Measurements from ENCODE around the gene SLC19A2. TPM values are rescaled to one million over a fixed set of nuclear protein-coding genes. Genes with fewer than 3 reads are reported as not detected.

SLC19A2 gene
- total and polyA plus RNA-seq, 2 of the 8 experiments (the other 6 are each of a cell fraction or from before 2014, with no cell fraction given) = 21.2 to 23.2 TPM

- no peak overlapping the region for H3K23ac ChIP-seq (ENCODE audit: insufficient read length)
- no peak overlapping the region for H4K8ac ChIP-seq (ENCODE audit: extremely low read depth, insufficient read depth, low read length)
- H3K14ac ChIP-seq (ENCODE audit: insufficient read length) = no peak overlapping the region
- H3K9ac ChIP-seq (replicated peaks in 1 of 4; ENCODE audit: extremely low read depth in 1 of 4, low read depth in 3 of 4, low read length in 3 of 4) = no peak overlapping the region
- no peak for TF ChIP-seq CHD1 (IDR thresholded peaks at IDR 0.05; ENCODE audit: low read depth, low read length)
- no peak for TF ChIP-seq RFX5 (IDR thresholded peaks at IDR 0.05; ENCODE audit: borderline replicate concordance, low read depth, low read length)
- no peak for TF ChIP-seq EZH2 (IDR thresholded peaks at IDR 0.05; ENCODE audit: low read depth, low read length, severe bottlenecking)
- TF ChIP-seq CTCF (IDR thresholded peaks at IDR 0.05; ENCODE audit: control extremely low read depth in 1 of 3, insufficient read depth in 1 of 3, low read depth in 1 of 3, low read length in 3 of 3) = no peak
- no peak overlapping the region for H2BK120ac ChIP-seq (replicated peaks; ENCODE audit: low read depth, low read length)
- H2BK12ac ChIP-seq (ENCODE audit: low read depth, low read length) = no peak overlapping the region
- H3K18ac ChIP-seq (ENCODE audit: extremely low read depth, low read length) = no peak overlapping the region
- no peak overlapping the region for H2AK5ac ChIP-seq (ENCODE audit: low read depth, low read length)
- no peaks in the 10 kb centered on the region for H3K79me1 ChIP-seq (ENCODE audit: low read depth, low read length)
- no peak overlapping the region for H2AFZ ChIP-seq (ENCODE audit: low read length)
- H3K9me3 ChIP-seq (ENCODE audit: insufficient read depth in 2 of 2, low read depth in 1 of 2, low read length in 1 of 2) = no peaks in the 10 kb centered on the region
- H2BK15ac ChIP-seq (ENCODE audit: low read length) = no peak overlapping the region
- DNase-seq (ENCODE audit: low read depth in 1 of 2, low spot score in 2 of 2) (no peak), FAIRE-seq (no peak)
- H3K36me3 ChIP-seq (ENCODE audit: control insufficient read depth in 2 of 4, insufficient read depth in 4 of 4, low read length in 3 of 4) = no peaks in the 10 kb centered on the region
- H3K4ac ChIP-seq (replicated peaks; ENCODE audit: insufficient read length, low read depth, low read length) = no peak overlapping the region
- H3K4me1 ChIP-seq (replicated peaks in 1 of 4; ENCODE audit: control insufficient read depth in 3 of 4, insufficient read depth in 4 of 4, low read length in 3 of 4) = no peaks in the 10 kb centered on the region
- H2BK20ac ChIP-seq (ENCODE audit: low read length) = no peak overlapping the region
- H3K27ac ChIP-seq (ENCODE audit: low read depth, low read length) = no peak overlapping the region
- H3K56ac ChIP-seq (replicated peaks; ENCODE audit: insufficient read length, low read depth, low read length) = no peak overlapping the region
- ChIA-PET CTCF (ENCODE audit: partially characterized antibody) (interaction anchor here (1.0 to 2.1 kb wide), 3 partner anchors 11 to 38 kb away, joined by 4 to 5 read pairs (median 4); no protein-coding TSS in a partner anchor), POLR2A (ENCODE audit: partially characterized antibody) (no interaction called here)
- no peaks in the 10 kb centered on the region for H4K20me1 ChIP-seq (replicated peaks in 1 of 2; ENCODE audit: control insufficient read depth in 1 of 2, insufficient read depth in 2 of 2, low read length in 2 of 2)
- H3K4me3 ChIP-seq (ENCODE audit: extremely low read depth in 1 of 4, insufficient read depth in 2 of 4, low read depth in 3 of 4, low read length in 4 of 4) = no peak overlapping the region
- H3K4me2 ChIP-seq (ENCODE audit: insufficient read depth in 1 of 2, low read depth in 2 of 2, low read length in 2 of 2) = no peak overlapping the region
- no peak overlapping the region for H4K5ac ChIP-seq (ENCODE audit: insufficient read length, low read depth, low read length)
- no peaks in the 10 kb centered on the region for H3K27me3 ChIP-seq (replicated peaks in 1 of 4; ENCODE audit: control insufficient read depth in 3 of 4, extremely low read depth in 1 of 4, insufficient read depth in 3 of 4, low read length in 3 of 4)
- 90 to 100% methylated on average over 1 to 4 of the region's 4 CpGs for WGBS, 2 experiments (ENCODE audit: extremely low coverage in 1 of 2, insufficient coverage in 1 of 2, insufficient read length in 1 of 2, insufficient replicate concordance in 2 of 2, low coverage in 1 of 2, low lambda C conversion rate in 2 of 2, missing lambda C conversion rate in 1 of 2)
- no peak overlapping the region for H4K91ac ChIP-seq (replicated peaks; ENCODE audit: insufficient read length, low read length)
- no peaks in the 10 kb centered on the region for H3K23me2 ChIP-seq (ENCODE audit: low read depth, low read length)
- no peak overlapping the region for H2BK5ac ChIP-seq (ENCODE audit: low read depth, low read length)
- H3K79me2 ChIP-seq (ENCODE audit: control insufficient read depth in 1 of 2, insufficient read depth in 2 of 2, low read length in 2 of 2) = no peaks in the 10 kb centered on the region
These were observed 24.3 kb upstream of the SLC19A2 start for GRCh38 chr1:169510060-169510459.

All from H1 (cell line).